GM21367 (cell line): ENCODE results near the gene SNX19.

Source experiments
- ATAC-seq: cut with Tn5 transposase; IDR thresholded peaks from one replicate; pipeline ENCODE4 v1.9.1; 2021; ENCODE audit not compliant: unreplicated experiment

The SNX19 gene

DNA sequence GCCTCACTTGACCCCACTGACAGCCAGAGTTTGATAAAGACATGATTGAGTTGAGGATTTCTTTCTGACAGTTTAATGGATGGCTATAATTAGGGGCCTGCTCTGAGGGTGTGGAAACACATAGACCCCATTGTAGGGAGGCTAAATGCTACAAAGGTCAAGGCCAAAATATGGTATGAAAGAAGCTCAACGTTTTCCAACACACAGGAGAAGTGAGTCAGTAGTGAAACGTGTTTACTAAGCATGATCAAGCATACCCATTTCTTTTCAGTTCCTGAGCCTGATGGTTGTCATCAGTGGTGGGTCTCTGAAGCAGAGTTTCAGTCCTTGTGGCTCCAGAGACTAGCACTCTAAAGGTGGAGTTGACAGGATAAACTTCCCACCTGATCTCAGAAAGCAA lies 69.7 kb downstream of the SNX19 start:
- ATAC-seq, result no peak

DNA sequence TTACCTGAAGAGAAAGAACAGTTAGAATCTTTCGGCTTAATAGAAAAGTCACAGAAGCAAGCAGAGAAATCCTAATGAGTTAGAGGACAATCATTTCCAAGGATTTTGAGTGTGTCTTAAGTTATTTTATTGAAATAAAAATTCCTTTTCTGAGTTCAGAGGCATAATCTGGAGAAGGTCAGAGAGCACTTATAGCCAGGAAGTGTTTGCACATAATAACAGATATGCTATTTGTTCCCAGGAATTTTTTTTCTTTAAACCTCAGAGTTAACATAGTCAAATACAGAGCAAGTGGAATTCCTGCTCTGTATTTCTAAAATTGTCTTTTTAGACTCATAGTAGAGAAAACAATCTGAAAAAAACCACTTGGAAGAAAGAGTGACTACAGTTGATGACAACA lies 74.3 kb downstream of the SNX19 start:
- no peak for ATAC-seq

DNA sequence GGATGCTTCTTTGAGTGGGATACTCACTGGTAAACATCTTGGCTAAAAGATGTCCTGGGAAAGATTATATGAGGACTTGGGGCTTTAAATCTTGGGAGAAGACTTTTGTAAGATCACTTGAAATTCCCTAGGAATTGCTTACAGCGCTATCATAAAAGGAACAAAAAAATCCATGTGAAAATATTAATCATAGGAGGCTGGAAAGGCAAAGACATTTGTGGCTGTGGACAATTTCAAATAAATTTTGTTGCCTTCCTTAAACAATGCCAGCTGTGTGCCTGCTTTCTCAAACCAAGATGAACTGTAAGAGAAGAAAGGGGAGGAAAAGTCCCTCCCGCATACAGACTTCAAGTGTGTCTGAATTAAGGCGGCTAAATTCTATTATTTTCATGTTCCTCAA lies 75.6 kb downstream of the SNX19 start:
- no peak for ATAC-seq

DNA sequence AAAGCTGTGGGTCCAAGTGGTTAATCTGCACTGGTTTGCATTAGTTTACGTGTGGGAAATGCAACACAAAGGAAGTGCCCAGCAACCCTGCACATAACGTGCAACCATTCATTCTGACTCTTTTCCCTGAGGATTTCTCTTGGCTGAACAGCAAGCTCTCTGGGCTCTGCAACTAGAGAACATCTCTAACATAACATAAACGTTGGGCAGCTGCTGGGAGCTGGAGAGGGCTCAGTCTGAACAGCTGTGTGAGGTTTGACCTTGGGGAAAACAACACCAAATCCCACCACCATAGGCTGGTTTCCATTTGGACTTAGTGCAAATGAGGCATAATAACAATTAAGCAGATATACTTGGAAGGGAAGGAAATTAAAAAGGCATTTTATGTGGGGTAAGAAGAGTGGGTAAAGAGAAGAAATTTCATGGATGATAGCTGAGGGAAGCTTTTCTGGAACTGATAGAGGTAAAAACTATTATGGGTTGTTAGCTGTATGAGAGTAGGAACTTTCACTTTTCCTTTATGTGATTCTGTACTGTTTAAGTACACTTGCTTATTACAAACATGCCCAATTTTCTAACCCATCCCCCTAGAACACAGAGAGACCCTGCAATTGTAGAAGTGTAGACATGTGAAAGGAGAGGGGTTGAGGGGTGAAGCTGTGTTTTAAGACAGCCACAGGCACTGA lies 76.2 kb downstream of the SNX19 start:
- no peak for ATAC-seq

DNA sequence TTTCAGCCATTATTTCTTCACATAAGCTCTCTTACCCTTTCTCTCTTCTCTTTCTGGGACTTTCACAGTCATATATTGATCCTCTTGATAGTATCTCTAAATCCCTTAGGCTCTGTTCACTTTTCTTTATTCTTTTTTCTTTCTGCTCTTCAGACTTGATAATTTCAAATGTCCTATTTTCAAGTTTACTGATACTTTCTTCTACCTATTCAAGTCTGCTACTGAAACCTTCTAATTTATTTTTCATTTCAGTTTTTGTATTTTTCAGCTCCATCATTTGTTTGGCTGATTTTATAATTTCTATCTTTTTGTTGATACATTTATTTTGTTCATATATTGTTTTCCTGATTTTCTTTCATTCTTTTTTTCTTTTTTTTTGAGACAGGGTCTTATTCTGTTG lies 79.1 kb downstream of the SNX19 start:
- ATAC-seq, result no peak

DNA sequence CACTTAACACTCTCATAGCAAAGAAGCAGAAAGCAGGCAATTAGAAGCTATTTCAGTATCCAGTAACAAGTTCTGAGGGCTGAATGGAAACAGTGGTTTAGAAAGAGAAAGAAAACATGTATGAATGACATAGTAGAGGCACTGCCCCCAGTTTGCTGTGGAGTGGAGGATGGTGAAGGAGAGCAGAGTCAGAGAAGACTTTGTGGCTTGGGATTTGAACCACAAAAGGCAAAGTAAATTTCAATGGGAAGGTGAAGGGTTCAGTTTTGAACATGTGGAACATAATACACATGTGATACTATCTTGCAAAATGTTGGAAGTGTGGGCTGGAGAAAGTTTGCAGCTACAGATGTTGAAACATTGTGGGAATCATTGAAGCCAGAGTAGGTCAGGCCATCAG lies 81.4 kb downstream of the SNX19 start:
- no peak for ATAC-seq

DNA sequence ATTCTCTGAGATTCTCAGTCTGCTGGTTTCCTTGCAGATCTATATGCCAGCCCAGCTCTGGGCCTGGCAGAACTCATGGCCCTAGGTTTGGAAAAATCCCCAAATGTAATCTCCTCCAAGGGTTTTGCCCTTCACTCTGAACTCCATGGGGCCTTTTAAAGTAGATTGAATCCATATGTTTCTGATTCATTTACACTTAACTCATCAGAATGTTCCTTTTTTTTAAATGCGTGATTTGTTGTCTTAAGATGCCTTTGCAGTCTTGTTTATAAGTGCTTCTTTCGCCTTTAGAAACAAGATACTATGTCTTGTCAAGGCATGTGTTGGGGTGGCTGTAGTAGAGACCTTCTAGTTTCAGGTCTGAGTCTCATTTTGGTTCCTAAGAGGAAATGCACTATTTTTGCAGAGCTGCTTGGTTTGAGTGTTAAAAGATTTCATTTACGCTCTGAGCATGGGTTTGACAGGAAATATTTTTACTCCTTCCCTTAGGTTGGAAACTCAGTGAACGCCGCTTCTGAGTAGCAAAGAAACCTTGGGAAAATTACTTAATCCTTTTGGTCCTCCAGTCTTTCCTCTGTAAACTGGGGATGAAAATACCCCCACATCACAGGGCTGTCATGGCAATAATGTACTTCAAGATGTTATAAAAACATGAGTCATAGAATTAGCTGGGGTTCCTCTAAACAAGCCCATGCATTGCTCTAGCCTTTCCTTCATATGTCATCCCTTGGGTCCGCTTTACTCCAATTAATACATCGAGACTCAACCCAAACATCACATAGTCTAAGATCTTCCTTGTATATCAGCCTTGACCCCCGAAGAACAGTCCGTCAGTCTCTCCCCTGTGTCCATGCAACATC lies 83.5 kb downstream of the SNX19 start:
- ATAC-seq, result no peak

DNA sequence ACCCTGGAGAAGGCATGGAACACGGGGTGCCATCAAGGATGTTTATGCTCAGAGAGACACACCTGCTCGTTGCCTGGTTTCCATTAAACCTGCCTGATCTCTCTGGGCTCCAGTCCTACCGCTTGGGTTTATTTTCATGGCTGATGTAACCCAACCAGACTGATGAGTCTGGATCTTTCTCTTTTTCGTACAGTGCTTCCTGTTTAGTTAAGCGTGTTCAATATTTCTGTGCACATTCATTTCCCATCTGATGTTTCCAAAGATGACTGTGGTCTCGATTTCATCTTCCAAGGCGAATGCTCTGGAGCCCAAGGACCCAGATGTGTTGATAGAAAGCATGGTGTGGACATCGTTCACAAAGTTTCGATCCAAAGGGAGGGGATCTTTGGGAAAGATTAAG lies 84.3 kb downstream of the SNX19 start:
- ATAC-seq, result no peak

DNA sequence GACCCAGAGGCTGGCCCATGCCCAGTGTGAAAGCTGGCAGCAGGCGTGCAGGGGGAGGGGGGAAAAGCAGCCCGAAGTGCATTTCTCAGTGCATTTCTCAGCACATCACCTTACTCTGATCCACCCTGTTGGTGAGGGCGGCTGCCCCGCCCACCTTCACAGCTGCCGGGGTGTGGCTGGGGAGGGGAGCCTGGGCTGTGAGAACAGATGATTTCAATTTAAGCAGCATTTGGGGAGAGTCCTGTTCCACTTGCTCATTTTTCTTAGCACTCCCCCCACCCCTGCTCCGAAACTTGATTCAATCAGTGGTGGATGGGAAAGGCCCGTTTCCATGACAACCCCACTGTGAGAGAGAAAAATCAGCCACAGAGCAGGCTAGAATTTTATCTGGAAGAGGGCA lies 84.8 kb downstream of the SNX19 start:
- ATAC-seq, result no peak

DNA sequence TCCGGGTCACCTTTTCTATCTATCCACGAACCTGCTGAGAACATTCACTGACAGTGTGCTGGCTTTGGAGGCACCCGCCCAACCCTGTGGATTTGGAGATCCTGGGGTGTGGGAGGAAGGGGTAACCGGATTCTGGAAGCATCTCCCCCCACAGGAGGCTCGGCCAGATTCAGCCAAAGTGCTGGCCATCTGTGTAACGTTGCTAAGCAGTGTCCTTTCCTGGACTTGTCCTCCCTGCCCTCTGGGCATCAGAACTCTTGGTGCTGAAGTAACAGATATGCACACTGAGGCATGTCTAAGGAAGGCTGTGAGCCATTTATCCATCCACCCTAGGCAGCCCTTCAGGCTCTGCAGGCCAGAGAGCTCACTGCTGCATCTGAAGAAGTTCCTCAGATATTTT lies 85.7 kb downstream of the SNX19 start:
- no peak for ATAC-seq

DNA sequence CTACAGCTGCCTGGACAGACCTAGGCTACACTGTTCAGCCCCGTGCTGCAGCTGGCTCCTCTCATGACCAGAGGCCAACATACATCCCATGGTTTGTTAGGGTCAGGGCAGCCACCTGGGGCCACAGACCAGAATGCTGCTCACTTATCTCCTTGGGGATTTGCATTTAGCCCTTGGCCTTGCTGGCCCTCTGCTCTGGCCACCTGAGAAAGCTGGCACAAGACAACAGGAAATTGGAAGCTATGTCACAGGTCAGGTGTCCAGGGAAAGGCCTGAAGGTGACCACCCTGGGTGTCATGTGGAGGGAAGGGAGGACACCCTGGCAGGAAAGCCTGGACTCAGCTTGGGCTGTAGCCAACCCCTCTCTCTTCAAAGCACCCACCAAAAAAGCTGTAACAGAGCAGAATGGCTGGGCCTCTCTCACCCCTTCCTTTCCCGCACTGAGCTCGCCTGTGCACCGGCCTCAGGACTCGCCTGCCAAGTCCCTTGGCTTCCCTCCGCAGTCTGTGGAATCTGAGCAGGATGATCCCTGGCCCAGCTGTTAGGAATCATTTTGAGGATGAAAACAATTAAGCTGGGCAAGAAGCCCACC lies 86.3 kb downstream of the SNX19 start:
- no peak for ATAC-seq

DNA sequence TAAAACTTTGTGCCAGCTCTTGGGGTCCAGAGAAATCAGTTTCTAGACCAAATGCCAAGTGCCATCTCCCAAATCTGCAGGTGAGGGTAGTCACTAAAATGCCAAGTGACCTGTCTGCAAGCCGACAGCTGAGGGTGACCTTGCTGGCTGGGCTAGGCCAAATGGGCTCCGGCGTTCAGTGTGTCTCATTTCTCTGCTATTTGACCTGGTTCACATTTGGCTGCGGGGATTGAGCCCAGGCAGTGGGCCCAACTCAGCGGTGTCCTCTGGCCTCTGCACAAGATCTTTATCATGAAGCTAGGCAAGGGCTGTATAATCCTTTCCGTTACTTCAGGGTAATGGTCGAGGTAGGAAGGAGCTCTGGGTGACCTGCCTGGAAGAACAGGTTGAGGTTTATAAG lies 87.5 kb downstream of the SNX19 start:
- ATAC-seq, result no peak

DNA sequence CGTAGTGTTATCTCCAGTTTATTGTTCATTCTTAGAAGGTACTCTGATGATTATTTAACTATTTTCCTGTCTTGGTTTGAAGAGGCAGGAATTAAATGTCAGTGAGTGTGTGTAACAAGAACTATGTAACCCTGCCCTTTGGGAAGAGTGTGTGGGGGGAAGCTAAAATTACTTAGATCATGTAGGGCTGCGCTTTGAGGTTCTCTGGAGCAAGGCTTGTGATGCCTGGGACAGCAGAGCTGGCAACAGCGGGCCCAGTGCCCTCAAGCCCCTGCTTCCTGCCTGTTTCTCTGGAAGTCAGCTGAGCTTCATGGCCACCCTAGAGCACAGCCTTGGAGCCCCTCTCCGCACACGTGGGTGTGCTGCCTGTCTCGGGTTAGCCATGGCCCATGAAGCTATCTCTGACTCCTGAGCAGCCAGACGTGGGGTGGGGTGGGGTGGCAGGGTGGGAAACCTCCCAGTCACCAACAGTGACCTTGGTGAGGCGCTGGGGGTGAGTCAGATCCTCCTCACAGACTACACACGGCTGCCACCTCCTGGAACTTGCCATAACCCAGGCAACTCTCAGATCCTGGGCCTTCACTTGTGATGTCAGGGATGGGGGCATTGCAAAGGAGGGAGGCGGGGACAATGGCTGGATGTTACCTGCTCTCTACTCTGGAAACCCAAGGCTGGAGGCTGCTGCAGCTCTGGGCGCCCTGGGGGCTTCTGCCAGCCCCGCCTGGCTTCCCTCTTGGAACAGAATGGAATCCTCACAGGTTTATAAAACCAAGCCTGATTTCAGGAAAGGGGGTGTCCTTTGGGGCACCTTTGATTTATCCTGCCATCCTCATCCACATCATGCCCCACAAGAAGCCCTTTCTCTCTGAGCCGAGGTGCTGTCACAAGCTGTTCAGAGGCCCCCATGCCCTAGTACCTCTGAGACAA lies 88.6 kb downstream of the SNX19 start:
- no peak for ATAC-seq

DNA sequence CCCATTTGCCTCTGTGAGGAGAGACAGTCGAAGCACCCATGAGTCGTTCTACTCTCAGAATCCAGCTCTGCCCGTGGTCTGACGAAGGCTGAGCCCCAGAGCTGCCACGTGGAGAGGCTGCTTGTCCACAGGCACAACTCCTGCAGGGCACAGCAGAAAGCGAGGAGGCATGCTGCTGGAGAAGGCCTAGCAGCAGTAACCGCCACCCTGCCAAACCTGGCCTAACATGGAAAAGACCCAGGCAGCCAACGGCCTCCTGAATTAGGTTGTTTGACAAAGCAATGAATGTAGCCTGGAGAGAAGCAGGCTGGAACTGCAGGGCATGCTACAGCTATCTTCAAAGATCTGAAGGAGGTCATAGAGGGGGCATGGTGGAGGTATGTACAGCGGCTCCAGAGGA lies 89.7 kb downstream of the SNX19 start:
- ATAC-seq, result no peak

DNA sequence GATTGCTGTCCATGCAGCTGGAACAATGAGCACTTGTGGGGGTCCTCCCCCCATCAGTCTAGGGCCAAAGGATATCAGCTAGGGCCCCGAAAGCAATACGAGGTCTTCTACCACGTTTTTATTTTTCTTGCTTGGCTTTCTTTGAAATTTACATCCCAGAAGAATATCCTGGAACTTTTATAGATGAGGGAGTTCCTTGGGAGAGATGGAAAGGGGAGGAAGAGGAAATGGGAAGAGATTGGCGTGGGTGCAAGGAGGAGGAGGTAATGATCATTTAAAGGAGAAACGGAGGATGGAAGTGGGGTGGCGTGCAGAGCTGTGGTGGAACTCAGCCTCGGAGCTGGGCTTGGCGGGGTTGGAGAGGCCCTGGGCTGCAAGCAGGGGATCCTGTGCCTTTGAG lies 90.3 kb downstream of the SNX19 start:
- ATAC-seq, result no peak

DNA sequence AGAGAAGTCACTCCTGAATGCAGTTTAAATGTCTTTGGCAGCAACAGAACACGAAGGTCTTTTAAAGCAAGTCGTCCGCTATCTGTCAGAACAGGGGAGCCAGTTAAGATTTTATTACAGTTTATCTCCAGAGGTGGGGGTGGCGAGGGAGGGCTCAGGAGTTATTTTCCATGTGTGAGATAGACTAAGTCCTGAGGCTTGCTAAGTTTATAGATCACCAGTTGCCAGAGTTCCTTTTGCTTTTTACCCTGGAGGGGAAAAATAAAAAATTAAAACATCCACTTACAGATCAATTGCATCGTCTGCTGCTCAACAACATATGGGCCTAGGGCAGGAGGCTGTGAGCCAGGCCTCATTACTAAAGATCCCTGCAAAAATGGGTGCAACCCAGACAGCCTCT lies 90.7 kb downstream of the SNX19 start:
- ATAC-seq, result no peak
